Measurements from ENCODE around the gene HMBS.
"Not testable (repeated sequence)": the region's sequence is repeated elsewhere in the genome, so short reads cannot be mapped to it uniquely, and the experiment has no call there.

HMBS gene

DNA sequence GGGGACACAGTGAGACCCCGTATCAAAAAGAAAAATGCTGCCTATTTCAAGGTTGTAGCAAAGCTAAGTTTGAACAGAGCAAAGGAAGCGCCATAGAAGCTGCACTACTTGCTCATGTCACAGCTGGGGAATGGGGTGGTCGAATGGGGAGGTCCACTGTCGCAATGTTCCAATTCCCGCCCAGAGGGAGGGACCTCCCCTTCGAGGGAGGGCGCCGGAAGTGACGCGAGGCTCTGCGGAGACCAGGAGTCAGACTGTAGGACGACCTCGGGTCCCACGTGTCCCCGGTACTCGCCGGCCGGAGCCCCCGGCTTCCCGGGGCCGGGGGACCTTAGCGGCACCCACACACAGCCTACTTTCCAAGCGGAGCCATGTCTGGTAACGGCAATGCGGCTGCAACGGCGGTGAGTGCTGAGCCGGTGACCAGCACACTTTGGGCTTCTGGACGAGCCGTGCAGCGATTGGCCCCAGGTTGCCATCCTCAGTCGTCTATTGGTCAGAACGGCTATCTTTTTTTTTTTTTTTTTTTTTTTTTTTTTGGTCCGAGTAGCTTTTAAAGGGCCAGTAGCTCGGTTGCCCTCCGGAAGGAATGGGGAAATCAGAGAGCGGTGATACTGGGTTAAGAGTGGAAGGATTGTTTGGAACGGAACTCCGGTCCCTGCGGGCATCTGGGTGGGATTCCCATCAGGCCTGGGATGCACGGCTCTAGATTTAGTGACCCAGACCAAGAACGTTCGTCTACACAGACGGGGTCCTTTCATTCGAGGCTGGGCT, at the start of gene HMBS:
TSS of gene HMBS (plus strand) at position 219 of the 774 bp plus-strand sequence. CDS start at position 372, 153 bp downstream.
- DNase-seq: peak; percentile 90

GRCh38 chr11:119038884-119039283, 45.8 kb upstream of the HMBS start:
- DNase-seq: no peak

DNA sequence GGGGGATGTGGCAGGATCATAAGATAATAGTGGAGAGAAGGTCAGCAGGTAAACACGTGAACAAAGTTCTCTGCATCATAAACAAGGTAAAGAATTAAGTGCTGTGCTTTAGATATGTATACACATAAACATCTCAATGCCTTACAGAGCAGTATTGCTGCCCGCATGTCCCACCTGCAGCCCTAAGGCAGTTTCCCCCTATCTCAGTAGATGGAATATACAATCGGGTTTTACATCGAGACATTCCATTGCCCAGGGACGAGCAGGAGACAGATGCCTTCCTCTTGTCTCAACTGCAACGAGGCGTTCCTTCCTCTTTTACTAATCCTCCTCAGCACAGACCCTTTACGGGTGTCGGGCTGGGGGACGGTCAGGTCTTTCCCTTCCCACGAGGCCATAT, 45.2 kb upstream of the HMBS start:
- DNase-seq: not testable (repeated sequence)

DNA sequence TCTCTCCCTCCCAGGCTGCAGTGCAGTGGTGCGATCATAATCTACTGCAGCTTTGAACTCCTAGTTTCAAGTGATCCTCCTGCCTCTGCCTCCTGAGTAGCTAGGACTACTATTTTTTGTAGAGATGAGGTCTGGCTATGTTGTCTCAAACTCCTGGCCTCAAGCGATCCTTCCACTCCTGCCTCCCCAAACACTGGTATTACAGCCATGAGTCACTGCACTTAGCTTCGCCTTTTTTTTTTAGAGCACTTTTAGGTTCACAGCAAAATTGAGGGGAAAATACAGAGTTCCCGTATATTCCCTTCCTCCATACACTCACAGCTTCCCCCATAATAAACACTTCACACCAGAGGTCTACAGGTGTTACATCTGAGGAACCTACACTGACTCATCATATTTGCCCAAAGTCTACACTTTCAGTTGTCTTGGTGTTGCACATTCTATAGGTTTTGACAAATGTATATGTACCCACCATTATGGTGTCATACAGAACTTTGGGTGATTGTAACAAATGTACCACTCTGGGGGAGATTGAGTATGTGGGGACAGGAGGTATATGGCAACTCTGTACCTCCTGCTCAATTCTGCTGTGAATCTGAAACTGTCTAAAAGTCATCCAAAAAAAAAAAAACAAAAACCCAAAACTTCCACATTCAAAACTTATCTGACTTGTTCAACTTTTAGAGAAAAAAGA, 42.7 kb upstream of the HMBS start:
- no peak for DNase-seq

GRCh38 chr11:119042927-119043326, 41.8 kb upstream of the HMBS start:
- DNase-seq: no peak

DNA sequence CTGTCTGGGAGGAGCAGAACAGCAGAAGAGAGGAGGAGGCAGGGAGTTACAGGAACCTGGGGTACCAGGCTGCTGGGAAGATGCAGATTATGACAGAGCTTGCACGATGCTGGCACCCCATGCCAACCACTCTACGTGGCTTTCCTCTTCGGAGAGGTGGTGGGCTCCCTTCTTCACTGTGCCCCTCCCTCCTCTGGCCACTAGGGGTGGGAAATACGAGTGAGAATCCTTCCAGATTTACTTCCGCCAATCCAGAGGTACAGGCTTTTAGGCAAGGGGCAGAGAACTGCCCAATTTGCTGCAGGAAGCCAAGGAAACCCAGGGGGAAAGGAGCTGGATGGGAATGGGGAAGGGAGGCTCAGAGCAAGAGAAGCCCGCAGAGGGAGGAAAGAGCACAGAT, 40.0 kb upstream of the HMBS start:
- DNase-seq: no peak

DNA sequence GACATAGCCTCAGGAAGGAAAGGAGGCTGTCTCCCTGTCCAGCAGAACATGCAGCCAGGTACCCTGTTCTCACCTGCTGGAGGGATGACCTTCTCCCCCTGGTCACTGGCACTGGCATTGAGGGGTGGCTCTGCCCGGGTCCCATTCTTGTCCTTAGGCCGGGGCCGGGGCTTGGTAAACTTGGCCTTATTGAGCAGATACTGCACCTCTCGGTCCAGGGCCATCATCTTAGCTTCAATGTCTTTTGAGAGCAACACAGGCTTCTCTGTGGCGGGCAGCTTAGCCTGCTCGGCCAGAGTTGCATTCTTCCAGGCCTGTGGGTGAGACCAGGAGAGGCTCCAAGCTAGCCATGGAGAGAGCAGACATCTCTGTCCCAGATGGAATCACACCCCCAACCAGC, 38.2 kb upstream of the HMBS start:
- DNase-seq: no peak

DNA sequence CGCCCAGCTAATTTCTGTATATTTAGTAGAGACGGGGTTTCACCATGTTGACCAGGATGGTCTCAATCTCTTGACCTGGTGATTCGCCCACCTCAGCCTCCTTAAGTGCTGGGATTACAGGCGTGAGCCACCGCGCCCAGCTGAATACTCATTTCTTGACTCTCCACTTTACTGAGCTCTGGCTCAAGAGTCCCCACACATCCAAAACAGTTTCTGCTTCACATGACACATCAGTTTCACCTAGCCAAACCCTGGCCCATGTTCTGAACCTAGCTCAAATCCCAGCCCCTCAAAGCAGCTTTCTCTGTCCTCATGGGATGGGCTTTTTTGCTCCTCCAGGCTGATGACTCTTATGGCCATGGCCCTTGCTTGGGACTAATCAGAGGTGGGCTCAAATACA, 37.5 kb upstream of the HMBS start:
- no peak for DNase-seq

DNA sequence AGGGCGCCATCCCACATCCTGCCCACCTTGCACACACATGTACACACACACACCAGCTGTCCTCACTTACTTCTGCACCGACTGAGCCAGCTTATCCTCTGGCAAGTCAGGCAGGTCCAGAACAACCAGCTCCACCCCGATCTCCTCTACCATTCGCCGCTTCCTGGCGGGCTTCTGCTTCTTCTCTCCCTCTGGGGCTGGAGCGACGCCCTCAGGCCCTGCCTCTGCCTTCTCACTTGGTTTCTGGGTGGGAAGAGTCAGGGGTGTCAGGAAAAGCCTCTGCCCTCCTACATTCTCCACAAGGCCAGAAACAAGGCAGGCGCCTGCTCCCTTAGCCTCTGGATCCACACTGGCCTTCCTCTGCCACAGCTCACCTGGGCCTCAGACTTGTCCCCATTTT, 36.0 kb upstream of the HMBS start:
- no peak for DNase-seq

DNA sequence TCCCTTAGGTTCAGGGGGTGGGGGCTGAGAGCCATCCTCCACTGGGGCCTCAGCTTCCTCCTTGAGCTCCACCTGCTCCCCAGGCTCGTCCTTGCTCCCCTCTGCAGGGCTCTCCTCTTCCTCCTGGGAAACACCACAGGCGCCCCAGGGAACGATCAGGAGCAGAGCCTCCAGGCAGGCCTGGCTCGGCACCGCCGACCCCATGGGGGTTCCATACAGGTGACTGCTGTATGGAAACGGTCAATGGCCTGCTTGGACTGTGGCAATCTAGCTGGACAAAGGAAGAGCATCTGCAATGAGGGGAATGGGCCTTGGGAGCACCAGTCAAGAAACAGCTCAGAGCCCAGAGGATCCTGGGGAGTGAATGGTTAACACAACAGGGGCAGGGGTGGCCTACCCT, 35.6 kb upstream of the HMBS start:
- DNase-seq: no peak

DNA sequence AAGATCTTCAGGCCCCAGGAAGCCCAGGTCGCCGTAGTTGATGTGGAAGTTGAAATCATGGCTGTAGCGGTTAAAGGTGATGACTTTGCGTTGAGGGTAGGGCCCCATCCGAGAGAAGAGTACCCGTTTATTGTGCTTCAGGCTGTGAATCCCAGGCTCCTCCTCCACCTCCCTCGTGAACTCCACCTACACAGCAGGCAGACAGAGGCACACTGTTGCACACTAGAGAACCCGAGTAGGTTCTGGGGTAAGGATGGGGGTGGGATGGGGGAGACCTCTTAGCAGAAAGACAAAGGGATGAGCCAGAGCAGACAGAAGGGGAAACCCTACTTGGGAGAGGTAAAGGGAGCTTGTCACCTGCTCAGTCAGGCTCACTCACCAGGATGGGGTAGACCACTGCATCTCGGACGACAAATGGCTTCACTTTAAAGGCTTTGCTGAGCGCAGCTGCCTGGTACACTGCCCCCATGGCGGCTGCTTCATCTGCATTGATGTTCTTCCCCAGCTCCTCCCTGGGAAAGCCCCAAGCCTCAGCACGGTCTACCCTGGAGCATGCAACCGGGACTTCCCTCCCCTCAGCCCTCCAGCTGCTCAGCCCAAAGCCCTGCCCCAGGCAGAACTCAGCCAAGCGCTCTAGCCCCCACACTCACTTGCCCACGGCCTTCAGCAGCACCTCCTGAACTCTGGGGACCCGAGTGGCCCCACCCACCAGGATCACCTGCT, 33.1 kb upstream of the HMBS start:
- no peak for DNase-seq

DNA sequence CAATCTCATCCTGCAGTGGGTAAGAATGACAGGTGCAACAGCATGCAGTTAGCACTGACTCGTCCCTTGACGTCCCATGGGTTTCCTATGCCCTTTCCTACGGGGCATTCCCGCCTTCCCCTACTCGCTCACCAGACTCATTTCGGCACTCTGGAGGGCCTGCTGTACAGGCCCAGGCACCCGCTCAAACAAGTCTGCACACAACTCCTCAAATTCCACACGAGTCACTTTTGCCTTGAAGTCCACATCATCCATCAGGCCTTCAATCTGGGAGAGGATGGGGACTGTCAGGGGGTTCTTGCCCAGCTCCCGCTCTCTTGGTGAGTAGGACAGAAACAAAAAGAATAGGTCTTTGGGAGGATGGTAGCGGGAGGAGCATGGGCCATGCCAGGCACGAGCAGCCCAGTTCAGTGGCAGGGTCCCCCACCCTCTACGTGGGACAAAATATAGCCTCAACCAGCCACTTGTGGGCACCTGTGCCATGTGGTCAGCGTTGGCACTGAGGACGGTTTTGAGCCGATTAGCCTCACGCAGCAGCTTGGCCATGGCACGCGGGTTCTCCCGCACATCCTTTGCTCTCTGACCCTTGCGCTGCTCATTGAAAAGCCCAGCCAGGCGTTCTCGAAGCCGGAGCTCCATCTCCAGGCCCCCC, 32.4 kb upstream of the HMBS start:
- no peak for DNase-seq

DNA sequence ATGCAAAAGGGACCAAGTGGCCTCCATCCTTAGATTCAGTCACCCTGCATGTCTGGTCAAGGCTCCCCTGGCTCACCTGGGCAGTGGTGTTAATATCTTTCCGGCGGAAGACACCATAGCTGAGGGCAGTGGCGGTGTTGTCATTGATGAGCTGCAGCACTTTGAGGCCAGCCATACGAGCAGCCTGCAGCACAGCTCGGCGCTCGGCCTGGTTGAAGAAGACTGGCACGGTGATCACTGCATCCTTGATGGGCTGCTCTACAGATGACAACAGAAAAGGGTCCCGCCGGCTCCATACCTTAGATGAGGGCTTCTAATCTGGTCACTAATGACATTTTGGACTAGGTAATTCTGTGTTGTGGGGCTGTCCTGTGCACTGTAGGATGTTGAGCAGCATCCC, 30.3 kb upstream of the HMBS start:
- DNase-seq: no peak

- DNase-seq: no peak
Measured at GRCh38 chr11:119055901-119056300, 28.8 kb upstream of the HMBS start.

GRCh38 chr11:119056421-119056999, 28.2 kb upstream of the HMBS start:
- DNase-seq: peak; percentile 42

DNA sequence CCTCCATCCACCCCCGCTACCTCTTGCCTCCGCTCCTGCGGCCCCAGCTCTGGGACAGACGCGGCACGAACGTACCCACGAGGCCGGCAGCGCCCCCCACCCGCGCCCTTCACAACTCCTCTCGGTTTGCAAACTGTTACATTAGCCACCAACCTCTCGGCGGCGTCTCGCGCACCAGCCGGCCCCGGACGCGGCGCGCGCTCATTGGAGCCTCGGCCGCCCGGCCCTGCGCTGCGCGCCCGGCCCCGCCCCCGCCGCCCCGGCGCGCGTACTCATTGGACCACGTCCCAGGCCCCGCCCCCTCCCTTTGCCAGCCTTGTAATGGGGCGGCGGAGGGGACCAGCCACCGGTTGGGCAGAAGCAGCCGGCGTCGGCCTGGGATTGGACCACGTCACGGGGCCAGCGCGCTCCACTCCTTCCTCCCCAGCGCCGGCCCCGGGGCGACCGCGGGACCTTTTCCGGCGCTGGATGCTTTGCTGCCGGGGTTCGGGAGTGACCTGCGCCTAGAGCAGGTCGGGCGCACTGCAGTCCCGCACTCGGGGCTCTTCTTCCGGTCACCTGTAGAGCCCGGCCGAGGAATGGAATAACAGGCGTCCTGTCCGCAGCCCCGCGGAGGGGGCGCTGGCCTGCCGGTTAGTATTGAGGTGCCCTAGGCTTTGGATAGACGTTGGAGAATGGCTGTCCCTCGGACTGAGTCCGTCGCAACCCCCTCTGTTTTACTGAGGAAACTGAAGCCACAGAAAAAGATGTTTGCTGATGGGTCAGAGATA, 27.5 kb upstream of the HMBS start, which contains the start of gene HYOU1:
TSS of gene HYOU1 (minus strand) at position 206 of the 770 bp plus-strand sequence. CDS start 1,045 bp downstream, outside the sequence.
- peak; percentile 99 for DNase-seq

DNA sequence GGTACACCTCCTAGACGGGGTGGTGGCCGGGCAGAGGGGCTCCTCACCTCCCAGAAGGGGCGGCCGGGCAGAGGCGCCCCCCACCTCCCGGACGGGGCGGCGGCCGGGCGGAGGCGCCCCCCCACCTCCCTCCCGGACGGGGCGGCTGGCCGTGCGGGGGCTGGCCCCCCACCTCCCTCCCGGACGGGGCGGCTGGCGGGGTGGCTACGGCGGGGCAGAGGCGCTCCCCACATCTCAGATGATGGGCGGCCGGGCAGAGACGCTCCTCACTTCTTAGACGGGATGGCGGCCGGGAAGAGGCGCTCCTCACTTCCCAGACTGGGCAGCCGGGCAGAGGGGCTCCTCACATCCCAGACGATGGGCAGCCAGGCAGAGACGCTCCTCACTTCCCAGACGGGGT, 25.6 kb upstream of the HMBS start:
- DNase-seq: not testable (repeated sequence)

DNA sequence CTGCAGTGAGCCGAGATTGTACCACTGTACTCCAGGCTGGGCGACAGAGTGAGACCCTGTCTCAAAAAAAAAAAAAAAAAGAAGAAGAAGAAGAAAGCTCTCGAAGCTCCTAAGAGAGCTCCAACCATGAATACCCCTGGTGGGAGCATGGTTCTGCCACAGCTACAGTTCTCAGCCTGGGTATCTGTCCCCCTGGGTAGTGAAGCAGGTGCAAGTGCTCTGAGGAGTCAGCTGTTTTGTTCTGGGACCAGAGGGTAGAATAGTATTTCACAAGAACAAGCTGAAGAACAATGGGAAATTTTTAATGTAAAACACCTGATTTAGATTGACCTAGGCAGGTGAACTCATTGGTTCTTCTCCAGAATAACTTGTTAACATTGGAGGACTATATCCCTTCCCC, 23.4 kb upstream of the HMBS start:
- no peak for DNase-seq

DNA sequence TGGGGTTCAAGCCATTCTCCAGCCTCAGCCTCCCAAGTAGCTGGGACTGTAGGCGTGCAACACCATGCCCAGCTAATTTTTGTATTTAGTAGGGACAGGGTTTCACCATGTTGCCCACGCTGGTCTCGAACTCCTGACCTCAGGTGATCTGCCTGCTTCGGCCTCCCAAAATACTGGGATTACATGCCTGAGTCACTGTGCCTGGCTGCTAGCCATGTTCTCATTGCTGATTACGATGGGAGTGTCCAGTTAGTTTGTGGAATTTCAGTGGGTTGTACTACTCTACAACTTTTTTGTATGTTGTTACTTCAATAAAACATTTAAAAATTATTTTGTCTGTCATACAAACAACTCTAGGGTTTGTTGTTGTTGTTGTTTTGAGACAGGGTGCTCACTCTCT, 21.9 kb upstream of the HMBS start:
- no peak for DNase-seq

- DNase-seq: peak; percentile 52
Measured at GRCh38 chr11:119065369-119065768, 19.3 kb upstream of the HMBS start.

- DNase-seq: peak; percentile 99
Measured at GRCh38 chr11:119067371-119068222, 17.1 kb upstream of the HMBS start, which contains the start of gene VPS11. Gene VPS11 (plus strand): TSS chr11:119067818. CDS start chr11:119067824, 6 bp downstream.
